Measurements from ENCODE around the gene SEMA6D. TPM values are rescaled to one million over a fixed set of nuclear protein-coding genes. Genes with fewer than 3 reads are reported as not detected.

SEMA6D gene
- total and polyA plus RNA-seq, 2 donors (not counting 1 experiment from before 2014, with no cell fraction given), result 2.4 to 13.4 TPM

DNA sequence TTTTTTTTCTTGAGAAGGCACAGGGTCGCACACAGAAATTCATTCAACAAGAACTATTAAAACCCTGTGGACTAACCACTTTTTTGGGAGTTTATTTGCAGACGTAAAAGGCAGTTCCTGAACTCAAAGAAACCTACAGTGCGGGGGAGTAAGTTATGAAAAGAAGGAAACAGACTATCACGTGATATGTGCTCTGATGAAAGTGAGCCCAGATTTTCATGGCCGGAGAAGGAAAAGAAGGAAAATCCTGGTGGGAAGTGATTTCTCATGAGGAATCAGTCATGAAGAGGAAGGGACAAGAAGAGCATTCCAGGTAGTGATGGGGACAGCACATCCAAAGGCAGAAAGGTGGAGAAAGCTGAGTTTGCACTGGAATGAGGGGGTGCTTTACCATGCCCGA, 26.1 kb downstream of the SEMA6D start:
- Histone ChIP-seq H3K79me2 (ENCODE audit: control insufficient read depth, insufficient read depth, low read length) (no peaks in the 10 kb centered on the region), H2AFZ (ENCODE audit: low read length) (no peak overlapping the region), H3K9ac (ENCODE audit: insufficient read depth, low read length) (no peak overlapping the region), H4K20me1 (ENCODE audit: control insufficient read depth, extremely low read depth, insufficient read depth, low read length) (no peaks in the 10 kb centered on the region), H3K4me3 (replicated peaks in 1 of 4; ENCODE audit: control extremely low read depth in 1 of 4, insufficient read depth in 1 of 4, low read depth in 3 of 4, low read length in 4 of 4) (no peak overlapping the region), H3K27me3 (ENCODE audit: control insufficient read depth, insufficient read depth, low read length) (no peaks in the 10 kb centered on the region), H3K36me3 (ENCODE audit: control insufficient read depth, insufficient read depth, low read length) (no peaks in the 10 kb centered on the region), H3K9me3 (ENCODE audit: control insufficient read depth, insufficient read depth, low read depth, low read length) (no peaks in the 10 kb centered on the region), H3K4me2 (ENCODE audit: extremely low read depth, insufficient read depth, low read length) (no peak overlapping the region), H3K4me1 (ENCODE audit: control insufficient read depth, extremely low read depth, insufficient read depth, low read length) (no peaks in the 10 kb centered on the region), H3K27ac (ENCODE audit: insufficient read depth, low read length) (no peak overlapping the region)
- no peak for DNase-seq (ENCODE audit: low read depth in 2 of 2)
- TF ChIP-seq, protein P1, sequence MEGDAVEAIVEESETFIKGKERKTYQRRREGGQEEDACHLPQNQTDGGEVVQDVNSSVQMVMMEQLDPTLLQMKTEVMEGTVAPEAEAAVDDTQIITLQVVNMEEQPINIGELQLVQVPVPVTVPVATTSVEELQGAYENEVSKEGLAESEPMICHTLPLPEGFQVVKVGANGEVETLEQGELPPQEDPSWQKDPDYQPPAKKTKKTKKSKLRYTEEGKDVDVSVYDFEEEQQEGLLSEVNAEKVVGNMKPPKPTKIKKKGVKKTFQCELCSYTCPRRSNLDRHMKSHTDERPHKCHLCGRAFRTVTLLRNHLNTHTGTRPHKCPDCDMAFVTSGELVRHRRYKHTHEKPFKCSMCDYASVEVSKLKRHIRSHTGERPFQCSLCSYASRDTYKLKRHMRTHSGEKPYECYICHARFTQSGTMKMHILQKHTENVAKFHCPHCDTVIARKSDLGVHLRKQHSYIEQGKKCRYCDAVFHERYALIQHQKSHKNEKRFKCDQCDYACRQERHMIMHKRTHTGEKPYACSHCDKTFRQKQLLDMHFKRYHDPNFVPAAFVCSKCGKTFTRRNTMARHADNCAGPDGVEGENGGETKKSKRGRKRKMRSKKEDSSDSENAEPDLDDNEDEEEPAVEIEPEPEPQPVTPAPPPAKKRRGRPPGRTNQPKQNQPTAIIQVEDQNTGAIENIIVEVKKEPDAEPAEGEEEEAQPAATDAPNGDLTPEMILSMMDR (conservative IDR thresholded peaks at IDR 0.05 in 1 of 2, IDR thresholded peaks at IDR 0.05 in 1 of 2; ENCODE audit: low read depth in 1 of 2, low read length in 2 of 2), result no peak
- no peak for TF ChIP-seq EZH2 (IDR thresholded peaks at IDR 0.05; ENCODE audit: low read length, missing control alignments)

DNA sequence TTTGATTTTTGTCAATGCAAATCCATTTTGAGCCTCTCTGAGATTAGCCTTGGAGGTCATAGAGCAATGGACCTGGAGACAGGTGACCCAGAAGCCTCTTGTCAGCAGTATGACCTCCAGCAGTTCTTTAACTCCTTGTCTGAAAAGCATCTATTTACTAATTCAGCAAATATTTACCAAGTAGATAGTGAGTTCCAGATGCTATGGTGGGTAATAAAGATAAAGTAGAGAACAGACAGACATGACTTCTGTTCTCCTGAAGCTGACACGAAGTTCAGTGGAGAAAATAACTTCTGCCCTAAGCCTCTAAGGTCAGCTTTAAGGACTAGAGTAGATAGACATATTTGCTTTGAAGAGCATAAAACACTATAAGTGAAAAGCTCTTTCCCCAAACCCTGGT, 26.6 kb downstream of the SEMA6D start:
- Histone ChIP-seq H4K20me1 (ENCODE audit: control insufficient read depth, extremely low read depth, insufficient read depth, low read length) (no peaks in the 10 kb centered on the region), H3K4me2 (ENCODE audit: extremely low read depth, insufficient read depth, low read length) (no peak overlapping the region), H3K9ac (ENCODE audit: insufficient read depth, low read length) (no peak overlapping the region), H3K27me3 (ENCODE audit: control insufficient read depth, insufficient read depth, low read length) (no peaks in the 10 kb centered on the region), H3K79me2 (ENCODE audit: control insufficient read depth, insufficient read depth, low read length) (no peaks in the 10 kb centered on the region), H3K27ac (ENCODE audit: insufficient read depth, low read length) (no peak overlapping the region), H3K4me1 (ENCODE audit: control insufficient read depth, extremely low read depth, insufficient read depth, low read length) (no peaks in the 10 kb centered on the region), H3K4me3 (replicated peaks in 1 of 4; ENCODE audit: control extremely low read depth in 1 of 4, insufficient read depth in 1 of 4, low read depth in 3 of 4, low read length in 4 of 4) (no peak overlapping the region), H3K36me3 (ENCODE audit: control insufficient read depth, insufficient read depth, low read length) (no peaks in the 10 kb centered on the region), H3K9me3 (ENCODE audit: control insufficient read depth, insufficient read depth, low read depth, low read length) (no peaks in the 10 kb centered on the region), H2AFZ (ENCODE audit: low read length) (no peak overlapping the region)
- no peak for TF ChIP-seq EZH2 (IDR thresholded peaks at IDR 0.05; ENCODE audit: low read length, missing control alignments)
- no peak for DNase-seq (ENCODE audit: low read depth in 2 of 2)

DNA sequence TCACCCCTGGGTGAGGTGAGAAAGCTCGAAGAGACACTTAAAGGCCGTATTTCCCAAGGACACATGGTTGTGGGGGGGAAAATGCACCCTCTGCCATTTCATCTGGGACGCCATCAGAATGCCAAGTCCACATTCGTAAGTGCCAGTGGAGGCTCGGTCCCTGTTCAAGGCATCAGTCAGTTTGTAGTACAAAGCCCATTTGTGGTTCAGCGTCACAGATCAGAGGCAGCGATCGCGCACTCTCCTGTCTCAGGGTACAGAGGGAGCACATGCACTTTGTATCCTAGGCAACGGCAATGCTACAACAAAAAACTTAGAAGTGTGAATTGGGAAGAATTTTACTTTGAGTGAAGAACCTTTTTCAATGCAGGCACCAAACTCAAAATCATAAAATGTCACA, 27.2 kb downstream of the SEMA6D start:
- Histone ChIP-seq H3K27ac (ENCODE audit: insufficient read depth, low read length) (no peak overlapping the region), H3K4me3 (replicated peaks in 1 of 4; ENCODE audit: control extremely low read depth in 1 of 4, insufficient read depth in 1 of 4, low read depth in 3 of 4, low read length in 4 of 4) (no peak overlapping the region), H3K4me1 (ENCODE audit: control insufficient read depth, extremely low read depth, insufficient read depth, low read length) (no peaks in the 10 kb centered on the region), H3K9me3 (ENCODE audit: control insufficient read depth, insufficient read depth, low read depth, low read length) (no peaks in the 10 kb centered on the region), H3K4me2 (ENCODE audit: extremely low read depth, insufficient read depth, low read length) (no peak overlapping the region), H3K9ac (ENCODE audit: insufficient read depth, low read length) (no peak overlapping the region), H3K36me3 (ENCODE audit: control insufficient read depth, insufficient read depth, low read length) (no peaks in the 10 kb centered on the region), H3K27me3 (ENCODE audit: control insufficient read depth, insufficient read depth, low read length) (no peaks in the 10 kb centered on the region), H3K79me2 (ENCODE audit: control insufficient read depth, insufficient read depth, low read length) (no peaks in the 10 kb centered on the region), H4K20me1 (ENCODE audit: control insufficient read depth, extremely low read depth, insufficient read depth, low read length) (no peaks in the 10 kb centered on the region), H2AFZ (ENCODE audit: low read length) (no peak overlapping the region)
- DNase-seq (ENCODE audit: low read depth in 2 of 2), result no peak
- TF ChIP-seq EZH2 (IDR thresholded peaks at IDR 0.05; ENCODE audit: low read length, missing control alignments), result no peak
- TF ChIP-seq, protein P1 (conservative IDR thresholded peaks at IDR 0.05 in 1 of 2, IDR thresholded peaks at IDR 0.05 in 1 of 2; ENCODE audit: low read depth in 1 of 2, low read length in 2 of 2), result no peak
